ENCODE data around the gene ZG16.

DNA sequence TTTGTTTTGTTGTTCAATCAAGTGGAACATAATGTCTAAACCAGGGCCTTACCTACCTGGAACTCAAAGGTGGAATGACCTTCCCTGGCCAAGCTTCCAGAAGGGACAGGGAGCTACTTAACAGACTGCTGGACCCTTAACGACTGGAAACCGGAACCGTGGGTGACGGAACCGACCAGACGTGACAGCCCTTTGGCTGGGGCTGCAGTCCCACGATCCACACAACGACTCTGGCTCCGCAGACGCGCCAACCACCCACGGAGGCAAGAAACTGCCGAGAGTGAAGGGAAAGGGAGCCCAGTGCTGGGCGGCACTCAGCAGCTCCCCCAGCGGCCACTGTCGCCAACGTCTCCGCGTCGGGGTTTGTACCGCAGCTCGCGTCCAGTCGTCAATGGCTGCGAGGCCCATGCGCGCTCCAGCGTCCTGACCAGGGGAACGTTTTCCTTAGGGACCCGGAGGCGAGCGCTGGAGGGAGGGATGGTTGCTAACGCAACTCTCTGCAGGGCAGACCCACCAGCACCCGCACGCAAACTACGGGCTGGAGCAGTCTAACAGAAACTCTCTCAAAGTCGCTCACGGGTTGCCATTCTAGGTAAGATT, 6.9 kb downstream of the ZG16 start:
- TF ChIP-seq CTCF (IDR thresholded peaks at IDR 0.05 in 2 of 3, conservative IDR thresholded peaks at IDR 0.05 in 1 of 3; ENCODE audit: borderline replicate concordance in 1 of 3, insufficient read depth in 1 of 3, low read depth in 2 of 3, low read length in 2 of 3) (peak in 2 of 3 experiments; percentile 21 to 38; a peak in 3 of 6 replicates), POLR2AphosphoS5 (IDR thresholded peaks at IDR 0.05; ENCODE audit: low read depth, low read length) (no peak), MAX (IDR thresholded peaks at IDR 0.05) (no peak), EZH2phosphoT487 (IDR thresholded peaks at IDR 0.05; ENCODE audit: borderline replicate concordance) (no peak), POLR2A (IDR thresholded peaks at IDR 0.05; ENCODE audit: borderline replicate concordance, extremely low read depth, insufficient read depth, insufficient read length) (no peak)
